Measurements from ENCODE around the gene GREB1L.
"Not testable (repeated sequence)": the region's sequence is repeated elsewhere in the genome, so short reads cannot be mapped to it uniquely, and the experiment has no call there.

Gene GREB1L

GRCh38 chr18:21265971-21266673 is 24.1 kb downstream of the GREB1L start:
- no peak for DNase-seq

- DNase-seq: no peak
Observed at GRCh38 chr18:21267400-21267799, 25.4 kb downstream of the GREB1L start.

- no peak for DNase-seq
Observed at GRCh38 chr18:21269349-21269748, 27.3 kb downstream of the GREB1L start.

GRCh38 chr18:21270453-21270852 is 28.4 kb downstream of the GREB1L start:
- no peak for DNase-seq

GRCh38 chr18:21272016-21272579 is 30.1 kb downstream of the GREB1L start:
- DNase-seq: no peak

GRCh38 chr18:21273568-21273967 is 31.5 kb downstream of the GREB1L start:
- DNase-seq: no peak

- DNase-seq: no peak
Observed at GRCh38 chr18:21275645-21276044, 33.6 kb downstream of the GREB1L start.

- no peak for DNase-seq
Observed at GRCh38 chr18:21277578-21277977, 35.5 kb downstream of the GREB1L start.

- not testable (repeated sequence) for DNase-seq
Observed at GRCh38 chr18:21278218-21278617, 36.2 kb downstream of the GREB1L start.

GRCh38 chr18:21281603-21282002 is 39.6 kb downstream of the GREB1L start:
- DNase-seq: no peak

GRCh38 chr18:21284540-21284939 is 42.5 kb downstream of the GREB1L start:
- DNase-seq: no peak

- no peak for DNase-seq
Observed at GRCh38 chr18:21289827-21290226, 47.8 kb downstream of the GREB1L start.

GRCh38 chr18:21291106-21291505 is 49.1 kb downstream of the GREB1L start:
- no peak for DNase-seq

- no peak for DNase-seq
Observed at GRCh38 chr18:21293479-21293878, 51.4 kb downstream of the GREB1L start.

GRCh38 chr18:21295101-21295500 is 53.1 kb downstream of the GREB1L start:
- DNase-seq: no peak

GRCh38 chr18:21296045-21296444 is 54.0 kb downstream of the GREB1L start:
- no peak for DNase-seq

GRCh38 chr18:21298351-21298750 is 56.3 kb downstream of the GREB1L start:
- DNase-seq: no peak

GRCh38 chr18:21300035-21300907 is 58.2 kb downstream of the GREB1L start:
- DNase-seq: no peak

- no peak for DNase-seq
Observed at GRCh38 chr18:21300908-21301200, 58.8 kb downstream of the GREB1L start.

GRCh38 chr18:21303445-21303844 is 61.4 kb downstream of the GREB1L start:
- DNase-seq: no peak

GRCh38 chr18:21303895-21304294 is 61.9 kb downstream of the GREB1L start:
- DNase-seq: no peak

GRCh38 chr18:21305621-21306020 is 63.6 kb downstream of the GREB1L start:
- no peak for DNase-seq

GRCh38 chr18:21306368-21306767 is 64.3 kb downstream of the GREB1L start:
- no peak for DNase-seq

GRCh38 chr18:21307578-21307977 is 65.5 kb downstream of the GREB1L start:
- no peak for DNase-seq
